Gastroesophageal sphincter (tissue), 3 donors: Measurements from ENCODE around the gene SNX15.

Experiments used
- EP300 ChIP-seq: sonication (generic); formaldehyde crosslinking; IDR thresholded peaks from one replicate; pipeline ENCODE4 v1.6.1; 2017; ENCODE audit warnings: antibody characterized with exemption, mild to moderate bottlenecking
- POLR2A ChIP-seq, 2 donors: fragments of 450-650 bp; IDR thresholded peaks; one replicate each; pipeline ENCODE4 v1.6.1; 2017; ENCODE audit warnings: antibody characterized with exemption in 2 of 2, mild to moderate bottlenecking in 2 of 2, moderate library complexity in 1 of 2
- POLR2AphosphoS5 ChIP-seq: sonication (generic); formaldehyde crosslinking; IDR thresholded peaks from one replicate; pipeline ENCODE4 v1.6.1; 2017; ENCODE audit warnings: antibody characterized with exemption
- TF ChIP-seq, protein P1 (sequence below), 4 experiments: fragments of 200-600 bp in 2 of 4; fragments of 450-650 bp in 2 of 4; sonication (generic) in 1 of 4; IDR thresholded peaks; one replicate each; pipeline ENCODE4 v1.5.1; 2017 to 2019; ENCODE audit warnings: antibody characterized with exemption in 4 of 4, mild to moderate bottlenecking in 2 of 4, moderate library complexity in 2 of 4

DNA sequence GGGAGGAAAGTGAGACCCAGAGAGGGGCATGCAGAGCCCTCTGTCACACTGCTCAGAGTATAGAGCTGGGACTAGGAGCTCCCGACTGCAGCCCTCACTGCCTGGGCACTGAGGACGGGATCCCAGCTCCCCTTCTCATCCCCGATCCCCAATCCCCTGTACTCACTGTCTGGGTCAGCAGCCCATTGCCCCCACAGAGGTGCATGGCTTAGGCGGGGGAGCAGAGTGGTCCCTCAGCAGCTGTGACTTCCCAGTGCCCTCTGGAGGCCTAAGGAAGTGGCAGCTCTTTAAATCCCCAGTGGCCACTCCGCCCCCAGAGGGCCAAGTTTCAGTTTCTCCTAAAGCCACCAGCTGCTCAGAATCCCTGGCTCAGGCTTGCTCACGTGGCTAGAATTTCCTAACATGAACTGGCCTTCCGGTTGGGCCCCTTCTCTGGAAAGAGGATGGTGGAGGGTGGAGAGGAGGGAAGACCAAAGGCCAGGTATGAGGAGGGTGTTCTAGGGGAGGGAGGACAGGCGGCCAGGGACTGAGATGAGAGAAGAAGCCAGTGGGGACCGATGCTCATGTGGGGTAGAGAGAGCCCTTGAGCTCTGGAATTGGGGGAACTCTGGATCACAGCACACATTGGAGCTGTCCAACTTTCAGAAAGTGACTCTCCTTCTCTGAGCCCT lies 30.4 kb upstream of the SNX15 start, which contains the start of gene BATF2:
- TF ChIP-seq, protein P1, sequence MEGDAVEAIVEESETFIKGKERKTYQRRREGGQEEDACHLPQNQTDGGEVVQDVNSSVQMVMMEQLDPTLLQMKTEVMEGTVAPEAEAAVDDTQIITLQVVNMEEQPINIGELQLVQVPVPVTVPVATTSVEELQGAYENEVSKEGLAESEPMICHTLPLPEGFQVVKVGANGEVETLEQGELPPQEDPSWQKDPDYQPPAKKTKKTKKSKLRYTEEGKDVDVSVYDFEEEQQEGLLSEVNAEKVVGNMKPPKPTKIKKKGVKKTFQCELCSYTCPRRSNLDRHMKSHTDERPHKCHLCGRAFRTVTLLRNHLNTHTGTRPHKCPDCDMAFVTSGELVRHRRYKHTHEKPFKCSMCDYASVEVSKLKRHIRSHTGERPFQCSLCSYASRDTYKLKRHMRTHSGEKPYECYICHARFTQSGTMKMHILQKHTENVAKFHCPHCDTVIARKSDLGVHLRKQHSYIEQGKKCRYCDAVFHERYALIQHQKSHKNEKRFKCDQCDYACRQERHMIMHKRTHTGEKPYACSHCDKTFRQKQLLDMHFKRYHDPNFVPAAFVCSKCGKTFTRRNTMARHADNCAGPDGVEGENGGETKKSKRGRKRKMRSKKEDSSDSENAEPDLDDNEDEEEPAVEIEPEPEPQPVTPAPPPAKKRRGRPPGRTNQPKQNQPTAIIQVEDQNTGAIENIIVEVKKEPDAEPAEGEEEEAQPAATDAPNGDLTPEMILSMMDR (IDR thresholded peaks at IDR 0.05): peak in 3 of 4 experiments; percentile 55 to 64 (median 62)
- peak; percentile 25 for TF ChIP-seq POLR2AphosphoS5
- TF ChIP-seq POLR2A (IDR thresholded peaks at IDR 0.05): no peak
- no peak for TF ChIP-seq EP300
